Measurements from ENCODE around the gene FOXJ1.

- TF ChIP-seq POLR2AphosphoS5 (IDR thresholded peaks at IDR 0.05) (no peak), CTCF (IDR thresholded peaks at IDR 0.05) (peak; percentile 19 to 46 (median 40))
Observed at GRCh38 chr17:76147211-76148014, 6.4 kb upstream of the FOXJ1 start.
